ENCODE results near the gene ATP6V1E1.

DNA sequence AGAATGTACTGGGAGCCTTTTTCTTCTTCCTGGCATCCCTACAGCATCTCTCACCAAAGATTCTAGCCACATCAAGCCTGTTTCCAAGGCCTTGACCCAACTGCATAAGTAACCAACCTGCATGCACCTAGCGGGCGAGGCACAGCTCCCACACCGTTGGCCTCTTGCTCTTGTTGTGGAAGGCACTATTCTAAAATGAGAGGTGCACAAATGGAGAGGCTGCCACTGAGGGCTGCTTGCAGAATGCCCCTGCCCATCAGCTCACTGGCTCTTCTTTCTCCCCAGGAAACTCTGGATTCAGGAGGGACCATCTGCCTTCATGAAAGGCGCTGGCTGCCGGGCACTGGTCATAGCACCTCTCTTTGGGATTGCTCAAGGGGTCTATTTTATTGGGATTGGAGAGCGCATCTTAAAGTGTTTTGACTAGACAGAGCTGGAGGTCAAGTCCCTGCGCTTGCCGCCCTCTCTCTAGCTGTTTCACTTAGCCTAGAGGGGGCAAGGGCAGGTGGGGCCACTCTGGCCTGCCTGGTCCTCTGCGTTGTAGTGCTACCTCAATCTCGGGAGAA, 38.7 kb downstream of the ATP6V1E1 start:
- no peak for TF ChIP-seq REST (IDR thresholded peaks at IDR 0.05; ENCODE audit: insufficient read depth in 1 of 2, low read depth in 2 of 2, low read length in 2 of 2)
- no peak for TF ChIP-seq SIN3A (IDR thresholded peaks at IDR 0.05; ENCODE audit: borderline replicate concordance, insufficient read depth, low read length)
- no peak for TF ChIP-seq POLR2AphosphoS5 (IDR thresholded peaks at IDR 0.05; ENCODE audit: low read depth, low read length)
- no peak for TF ChIP-seq TAF1 (IDR thresholded peaks at IDR 0.05; ENCODE audit: borderline replicate concordance, insufficient read depth, low read length)
